Peyer's patch (tissue), 4 donors: ENCODE measurements around the gene MPDZ. TPM values are rescaled to one million over a fixed set of nuclear protein-coding genes. Genes with fewer than 3 reads are reported as not detected.

Experiments used
- DNase-seq, 3 donors: peaks; one replicate each; pipeline ENCODE4 v3.0.0-alpha.2; 2017 to 2019
- H3K27ac ChIP-seq, 4 donors: fragments of 200-600 bp; sonication (generic); one replicate each; pipeline ENCODE4 v1.5.1; 2016 to 2019
- H3K27me3 ChIP-seq, 2 donors: fragments of 200-600 bp; sonication (generic); one replicate each; pipeline ENCODE4 v1.5.1; 2019
- H3K36me3 ChIP-seq, 3 donors: fragments of 200-600 bp; sonication (generic); one replicate each; pipeline ENCODE4 v1.5.1; 2016 to 2019
- H3K4me1 ChIP-seq, 4 donors: fragments of 200-600 bp; sonication (generic); one replicate each; pipeline ENCODE4 v1.5.1; 2016 to 2019
- H3K4me3 ChIP-seq, 4 donors: fragments of 200-600 bp; sonication (generic); 1 replicate in 3 of 4; 2 replicates in 1 of 4; pipeline ENCODE4 v1.5.1; 2016 to 2019; ENCODE audit warnings: mild to moderate bottlenecking in 1 of 4
- H3K9me3 ChIP-seq, 4 donors: fragments of 200-600 bp; sonication (generic); one replicate each; pipeline ENCODE4 v1.5.1; 2016 to 2019; ENCODE audit warnings: mild to moderate bottlenecking in 1 of 4
- CTCF ChIP-seq, 6 experiments: fragments of 450-650 bp in 4 of 6; fragments of 200-600 bp in 2 of 6; sonication (generic) in 1 of 6; IDR thresholded peaks; one replicate each; pipeline ENCODE4 v1.5.1; 2017 to 2019; ENCODE audit warnings: antibody characterized with exemption in 6 of 6, mild to moderate bottlenecking in 3 of 6, moderate library complexity in 1 of 6
- POLR2A ChIP-seq, 2 donors: fragments of 450-650 bp; IDR thresholded peaks; one replicate each; pipeline ENCODE4 v1.5.1; 2017; ENCODE audit warnings: antibody characterized with exemption in 2 of 2, mild to moderate bottlenecking in 2 of 2, moderate library complexity in 2 of 2
- total RNA-seq, 4 donors: library from RNA; depleted of rRNA; stranded (reverse); fragments of >200 nt; gene quantifications; one replicate each; pipeline ENCODE4 v1.1.0, GENCODE V29; 2016

The MPDZ gene
- total RNA-seq, 4 donors from 2014 or later, result 4.6 to 34.7 (median 10.8) TPM

- DNase-seq, result no peak
- Histone ChIP-seq H3K36me3 (no peaks in the 10 kb centered on the region), H3K4me3 (no peak overlapping the region), H3K4me1 (no peaks in the 10 kb centered on the region), H3K27me3 (no peaks in the 10 kb centered on the region), H3K9me3 (no peaks in the 10 kb centered on the region), H3K27ac (no peak overlapping the region)
- TF ChIP-seq CTCF (IDR thresholded peaks at IDR 0.05) (no peak), POLR2A (IDR thresholded peaks at IDR 0.05) (no peak)
These were observed 210.0 kb downstream of the MPDZ start for GRCh38 chr9:13069498-13069897.

DNA sequence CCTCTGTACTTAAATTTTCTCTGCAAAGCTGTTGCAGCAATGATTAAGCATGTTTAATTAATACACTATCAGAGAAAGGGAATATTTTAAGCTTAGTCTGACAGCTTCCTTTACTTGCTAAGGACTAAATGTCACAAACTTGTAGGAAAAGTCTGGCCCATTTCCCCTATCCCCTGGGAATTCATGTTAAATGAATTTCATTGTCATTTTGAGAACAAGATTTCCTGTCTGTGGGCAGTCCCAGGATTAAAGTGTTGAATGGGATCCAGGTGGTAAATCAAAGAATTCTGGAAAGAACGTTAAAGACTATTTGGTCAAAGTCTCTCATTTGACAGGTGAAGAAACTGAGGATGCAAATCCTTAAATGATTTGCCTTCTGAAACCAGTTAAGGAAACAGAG lies 214.8 kb downstream of the MPDZ start:
- DNase-seq, result no peak
- Histone ChIP-seq H3K27me3 (no peaks in the 10 kb centered on the region), H3K4me1 (no peaks in the 10 kb centered on the region), H3K36me3 (no peaks in the 10 kb centered on the region), H3K4me3 (no peak overlapping the region), H3K9me3 (no peaks in the 10 kb centered on the region), H3K27ac (no peak overlapping the region)
- TF ChIP-seq CTCF (IDR thresholded peaks at IDR 0.05), result no peak
- TF ChIP-seq POLR2A (IDR thresholded peaks at IDR 0.05), result no peak

GRCh38 chr9:13063880-13064459 lies 215.5 kb downstream of the MPDZ start:
- H3K4me1 ChIP-seq, result no peaks in the 10 kb centered on the region
- no peak for TF ChIP-seq POLR2A (IDR thresholded peaks at IDR 0.05)
- no peak for TF ChIP-seq CTCF (IDR thresholded peaks at IDR 0.05)
- no peak for DNase-seq
- no peaks in the 10 kb centered on the region for H3K9me3 ChIP-seq
- no peaks in the 10 kb centered on the region for H3K36me3 ChIP-seq
- no peak overlapping the region for H3K4me3 ChIP-seq
- H3K27me3 ChIP-seq, result no peaks in the 10 kb centered on the region
- no peak overlapping the region for H3K27ac ChIP-seq

DNA sequence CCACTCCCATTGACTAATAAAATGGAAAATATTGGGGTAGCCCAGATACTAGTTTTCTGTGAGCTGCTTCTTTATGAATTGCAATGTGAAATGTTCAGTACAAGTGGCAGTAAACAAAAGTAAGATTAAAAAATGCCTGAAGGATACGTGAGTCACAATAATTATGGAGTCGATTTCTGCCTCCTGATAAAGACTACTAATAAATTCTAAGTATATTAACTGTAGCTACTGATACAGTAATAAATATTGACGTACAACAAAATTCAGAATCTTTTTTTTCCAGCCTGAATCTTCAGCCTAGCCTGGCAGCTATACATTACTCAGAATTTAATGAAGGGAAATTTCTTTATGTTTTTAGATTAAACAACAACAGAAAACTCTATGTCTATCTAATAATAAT lies 218.1 kb downstream of the MPDZ start:
- DNase-seq, result no peak
- TF ChIP-seq POLR2A (IDR thresholded peaks at IDR 0.05), result no peak
- TF ChIP-seq CTCF (IDR thresholded peaks at IDR 0.05), result no peak
- no peaks in the 10 kb centered on the region for H3K4me1 ChIP-seq
- no peak overlapping the region for H3K4me3 ChIP-seq
- H3K9me3 ChIP-seq, result no peaks in the 10 kb centered on the region
- H3K27ac ChIP-seq, result no peak overlapping the region
- no peaks in the 10 kb centered on the region for H3K36me3 ChIP-seq
- H3K27me3 ChIP-seq, result no peaks in the 10 kb centered on the region
